HepG2 (cell line): ENCODE results near the gene CRTAC1. TPM values are rescaled to one million over a fixed set of nuclear protein-coding genes. Genes with fewer than 3 reads are reported as not detected.

ENCODE experiments used
- ATAC-seq: fragments of 200-7000 bp; cut with Tn5 transposase; 3 replicates; pipeline ENCODE4 v1.9.1; 2020; ENCODE audit warnings: mild to moderate bottlenecking, moderate library complexity
- BruUV-seq: library from RNA; stranded (reverse); fragments of 400-500 nt; replicated peaks from 2 replicates; lab custom pipeline; 2021; lab: Mats Ljungman, UMichigan
- CTCF ChIA-PET: fragments of 300-600 bp; formaldehyde crosslinking; extraction: SDS; loops from one replicate; lab custom pipeline; 2021; ENCODE audit warnings: low total read pairs, inconsistent platforms, low intra/inter-chr PET ratio; lab: Yijun Ruan, JAX
- POLR2A ChIA-PET: fragments of 350-600 bp; sonication (Branson Sonifier 250); formaldehyde crosslinking; loops from one replicate; lab custom pipeline; 2020; ENCODE audit warnings: antibody characterized with exemption, inconsistent platforms; lab: Yijun Ruan, JAX
- DNase-seq: peaks from one replicate; pipeline ENCODE4 v3.0.0-alpha.2; 2015; ENCODE audit warnings: low spot score
- FAIRE-seq: peaks from 3 replicates; lab custom pipeline; 2011; peaks lifted over from hg19 to GRCh38; lab: Jason Lieb, UNC
- H2AFZ ChIP-seq: one replicate; pipeline ENCODE4 v1.6.1; 2011; ENCODE audit warnings: low read length, inconsistent platforms
- H3K27ac ChIP-seq: fragments of 300-600 bp; 3 replicates; pipeline ENCODE4 v1.8.0; 2011; ENCODE audit warnings: mixed run types, mild to moderate bottlenecking, mixed read lengths, low read length, inconsistent platforms; ENCODE audit not compliant: insufficient read depth; ENCODE audit errors: extremely low read length
- H3K27me3 ChIP-seq, 2 experiments: fragments of 200-600 bp in 1 of 2; 2 replicates in 1 of 2; 3 replicates in 1 of 2; pipeline versions ENCODE4 v1.6.0 to v1.8.0; 2011; ENCODE audit warnings: low read length in 2 of 2, mild to moderate bottlenecking in 2 of 2, moderate library complexity in 2 of 2, inconsistent platforms in 1 of 2; ENCODE audit not compliant: insufficient read depth in 2 of 2, control insufficient read depth in 1 of 2
- H3K36me3 ChIP-seq, 2 experiments: fragments of 200-600 bp in 1 of 2; replicated peaks in 1 of 2; 2 replicates in 1 of 2; 3 replicates in 1 of 2; pipeline versions ENCODE4 v1.5.1 to v1.8.0; 2011; ENCODE audit warnings: low read length in 2 of 2, inconsistent platforms in 1 of 2; ENCODE audit not compliant: insufficient read depth in 2 of 2, control insufficient read depth in 1 of 2
- H3K4me1 ChIP-seq: 2 replicates; pipeline ENCODE4 v1.5.1; 2012; ENCODE audit warnings: low read length, inconsistent platforms; ENCODE audit not compliant: insufficient read depth
- H3K4me2 ChIP-seq: 2 replicates; pipeline ENCODE4 v1.6.0; 2011; ENCODE audit warnings: low read depth, low read length, inconsistent platforms
- H3K4me3 ChIP-seq, 3 experiments: fragments of 200-600 bp in 1 of 3; sonication (generic), shearing (Covaris generic) in 1 of 3; replicated peaks in 1 of 3; 2 replicates each; pipeline ENCODE4 v1.5.1; 2011 to 2016; ENCODE audit warnings: low read length in 3 of 3, inconsistent platforms in 2 of 3, low read depth in 2 of 3, mild to moderate bottlenecking in 2 of 3, control low read depth in 1 of 3, mixed read lengths in 1 of 3; ENCODE audit not compliant: insufficient read depth in 1 of 3
- H3K79me2 ChIP-seq: one replicate; pipeline ENCODE4 v1.6.1; 2011; ENCODE audit warnings: low read length, inconsistent platforms; ENCODE audit not compliant: insufficient read depth
- H3K9ac ChIP-seq: 2 replicates; pipeline ENCODE4 v1.6.0; 2011; ENCODE audit warnings: mild to moderate bottlenecking, low read depth, low read length, inconsistent platforms; ENCODE audit not compliant: insufficient read depth
- H3K9me3 ChIP-seq: 2 replicates; pipeline ENCODE4 v1.5.1; 2012; ENCODE audit warnings: mild to moderate bottlenecking, low read length
- H4K20me1 ChIP-seq: 2 replicates; pipeline ENCODE4 v1.6.0; 2011; ENCODE audit warnings: inconsistent platforms, mild to moderate bottlenecking, low read length, moderate library complexity; ENCODE audit not compliant: insufficient read depth
- CBFB ChIP-seq: sonication (generic); formaldehyde crosslinking; IDR thresholded peaks from 2 replicates; pipeline ENCODE4 v1.4.0; 2020; ENCODE audit warnings: missing genetic modification reagents
- MXI1 ChIP-seq: IDR thresholded peaks from 3 replicates; pipeline ENCODE4 v1.6.1; 2012; ENCODE audit warnings: low read depth, low read length, inconsistent platforms, borderline replicate concordance
- PITX1 ChIP-seq: sonication (generic); formaldehyde crosslinking; IDR thresholded peaks from 2 replicates; pipeline ENCODE4 v1.5.1; 2020; ENCODE audit warnings: mild to moderate bottlenecking, missing genetic modification reagents
- SRY ChIP-seq: sonication (generic); formaldehyde crosslinking; IDR thresholded peaks from 2 replicates; pipeline ENCODE4 v1.8.0; 2022; ENCODE audit warnings: mild to moderate bottlenecking, missing genetic modification reagents
- YEATS2 ChIP-seq: sonication (generic); formaldehyde crosslinking; IDR thresholded peaks from 2 replicates; pipeline ENCODE4 v1.4.0; 2020; ENCODE audit warnings: missing genetic modification reagents, borderline replicate concordance
- ZNF143 ChIP-seq: sonication (generic); formaldehyde crosslinking; IDR thresholded peaks from 2 replicates; pipeline ENCODE4 v1.4.0; 2020; ENCODE audit warnings: missing genetic modification reagents
- ZNF337 ChIP-seq: sonication (generic); formaldehyde crosslinking; IDR thresholded peaks from 2 replicates; pipeline ENCODE4 v1.5.1; 2020; ENCODE audit warnings: missing genetic modification reagents, low read depth, mild to moderate bottlenecking, borderline replicate concordance
- ZNF33A ChIP-seq: sonication (generic); formaldehyde crosslinking; IDR thresholded peaks from 2 replicates; pipeline ENCODE4 v1.5.1; 2020; ENCODE audit warnings: missing genetic modification reagents, mild to moderate bottlenecking, moderate library complexity, borderline replicate concordance
- ZNF556 ChIP-seq: sonication (generic); formaldehyde crosslinking; IDR thresholded peaks from 2 replicates; pipeline ENCODE4 v1.4.0; 2020; ENCODE audit warnings: mild to moderate bottlenecking, missing genetic modification reagents, borderline replicate concordance
- ZNF703 ChIP-seq: sonication (generic); formaldehyde crosslinking; IDR thresholded peaks from 2 replicates; pipeline ENCODE4 v1.5.1; 2020; ENCODE audit warnings: missing genetic modification reagents, mild to moderate bottlenecking, moderate library complexity, borderline replicate concordance
- ZNF768 ChIP-seq: sonication (generic); formaldehyde crosslinking; IDR thresholded peaks from 2 replicates; pipeline ENCODE4 v1.4.0; 2020; ENCODE audit warnings: missing genetic modification reagents
- WGBS: methylation state at CpG from one replicate; pipeline ENCODE4 v1.1.6; 2017; ENCODE audit warnings: low lambda C conversion rate; 5-methylcytosine and 5-hydroxymethylcytosine counted together
- in situ Hi-C: cut with HindIII; loops from 2 replicates; pipeline ENCODE4 v1.10.0; 2017; ENCODE audit warnings: low pct_unique_long_range_greater_than_20kb; ENCODE audit not compliant: extremely low pct_ligation_motif_present
- intact Hi-C: fragments of 100-400 bp; cut with micrococcal nuclease; formaldehyde crosslinking; loops from one replicate; pipeline ENCODE4 v1.10.0; 2022; ENCODE audit not compliant: unreplicated experiment
- polyA plus RNA-seq, 8 experiments: library from polyadenylated mRNA; depleted of rRNA in 3 of 8; stranded (reverse) in 7 of 8; unstranded in 1 of 8; fragments of >200 nt; fragmentation: Illumina TruSeq in 4 of 8; extraction: Trizol in 4 of 8; gene quantifications; 2 replicates each; pipeline versions ENCODE4 v1.2.1 to v1.2.3, GENCODE V29; 2011 to 2016; ENCODE audit warnings: low read depth in 4 of 8, missing spikeins in 1 of 8, mixed read lengths in 1 of 8; ENCODE audit not compliant: insufficient read depth in 1 of 8
- total RNA-seq, 5 experiments: library from RNA; depleted of rRNA; stranded (reverse); fragments of >200 nt; fragmentation: Illumina TruSeq; extraction: Trizol; gene quantifications; 2 replicates each; pipeline ENCODE4 v1.2.3, GENCODE V29; 2016; ENCODE audit warnings: low read depth in 1 of 5
- TF ChIP-seq, protein P1 (sequence below): sonication (generic); formaldehyde crosslinking; IDR thresholded peaks from 2 replicates; pipeline ENCODE4 v1.8.0; 2022; ENCODE audit warnings: missing genetic modification reagents, low read depth, mild to moderate bottlenecking, borderline replicate concordance
- TF ChIP-seq, protein P2 (sequence below): IDR thresholded peaks from 2 replicates; pipeline ENCODE4 v1.6.1; 2016
- TF ChIP-seq, protein P3 (sequence below): sonication (generic); formaldehyde crosslinking; IDR thresholded peaks from 2 replicates; pipeline ENCODE4 v1.4.0; 2020; ENCODE audit warnings: missing genetic modification reagents

Gene CRTAC1
- total and polyA plus RNA-seq, 2 of the 13 experiments (the other 11 are each of a cell fraction or from before 2014, with no cell fraction given) = not detected

DNA sequence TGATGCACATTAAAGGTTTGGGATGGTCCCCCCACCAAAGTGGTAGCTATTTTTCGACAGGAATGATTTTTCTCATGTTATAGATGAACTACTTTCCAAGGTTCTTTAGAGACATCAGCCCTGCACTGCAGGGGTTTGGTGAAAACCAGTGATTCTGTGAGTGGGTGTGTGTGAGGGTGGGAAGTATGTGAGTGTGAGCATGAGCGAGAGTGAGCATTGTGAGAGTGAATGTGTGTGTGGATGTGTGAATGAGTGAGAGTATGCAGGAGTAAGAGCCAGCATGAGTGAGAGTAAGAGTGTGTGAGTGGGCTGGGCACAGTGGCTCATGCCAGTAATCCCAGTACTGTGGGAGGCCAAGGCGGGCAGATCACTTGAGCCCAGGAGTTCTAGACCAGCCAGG lies 105.7 kb downstream of the CRTAC1 start:
- WGBS = 3% methylated on average over 3 of the region's 3 CpGs
- Histone ChIP-seq H3K36me3 (no peaks in the 10 kb centered on the region), H4K20me1 (no peaks in the 10 kb centered on the region), H3K4me1 (no peaks in the 10 kb centered on the region), H3K79me2 (no peaks in the 10 kb centered on the region), H3K27ac (no peak overlapping the region), H3K9ac (no peak overlapping the region), H3K27me3 (peaks cover 3 to 40% of the 10 kb centered on the region in 2 experiments), H2AFZ (no peak overlapping the region), H3K9me3 (no peaks in the 10 kb centered on the region), H3K4me2 (no peak overlapping the region), H3K4me3 (no peak overlapping the region)
- no peak for ATAC-seq
- no peak for FAIRE-seq
- no peak for DNase-seq
- ChIA-PET POLR2A (no interaction called here), CTCF (no interaction called here)
- in situ Hi-C loops = loop anchor here (25.0 kb wide), 1 partner anchor 388 kb away; no protein-coding TSS in a partner anchor
- no TSS peak for BruUV-seq
- intact Hi-C loops = no loop called here
- TF ChIP-seq YEATS2 (no peak), CBFB (no peak), SRY (CRISPR knock-in tag) (no peak), ZNF337 (CRISPR knock-in tag) (no peak), MXI1 (no peak), ZNF703 (CRISPR knock-in tag) (no peak), ZNF33A (CRISPR knock-in tag) (no peak), ZNF556 (CRISPR knock-in tag) (no peak), ZNF143 (CRISPR knock-in tag) (no peak), ZNF768 (CRISPR knock-in tag) (no peak), PITX1 (CRISPR knock-in tag) (no peak)
- TF ChIP-seq, protein P1, sequence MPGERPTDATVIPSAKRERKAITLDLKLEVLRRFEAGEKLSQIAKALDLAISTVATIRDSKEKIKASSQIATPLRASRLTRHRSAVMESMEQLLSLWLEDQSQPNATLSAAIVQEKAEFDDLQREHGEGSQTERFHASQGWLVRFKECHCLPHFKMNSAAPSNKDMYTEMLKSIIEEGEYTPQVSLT (CRISPR knock-in tag) = no peak
- TF ChIP-seq, protein P2, sequence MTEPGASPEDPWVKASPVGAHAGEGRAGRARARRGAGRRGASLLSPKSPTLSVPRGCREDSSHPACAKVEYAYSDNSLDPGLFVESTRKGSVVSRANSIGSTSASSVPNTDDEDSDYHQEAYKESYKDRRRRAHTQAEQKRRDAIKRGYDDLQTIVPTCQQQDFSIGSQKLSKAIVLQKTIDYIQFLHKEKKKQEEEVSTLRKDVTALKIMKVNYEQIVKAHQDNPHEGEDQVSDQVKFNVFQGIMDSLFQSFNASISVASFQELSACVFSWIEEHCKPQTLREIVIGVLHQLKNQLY (CRISPR knock-in tag) = no peak
- TF ChIP-seq, protein P3, sequence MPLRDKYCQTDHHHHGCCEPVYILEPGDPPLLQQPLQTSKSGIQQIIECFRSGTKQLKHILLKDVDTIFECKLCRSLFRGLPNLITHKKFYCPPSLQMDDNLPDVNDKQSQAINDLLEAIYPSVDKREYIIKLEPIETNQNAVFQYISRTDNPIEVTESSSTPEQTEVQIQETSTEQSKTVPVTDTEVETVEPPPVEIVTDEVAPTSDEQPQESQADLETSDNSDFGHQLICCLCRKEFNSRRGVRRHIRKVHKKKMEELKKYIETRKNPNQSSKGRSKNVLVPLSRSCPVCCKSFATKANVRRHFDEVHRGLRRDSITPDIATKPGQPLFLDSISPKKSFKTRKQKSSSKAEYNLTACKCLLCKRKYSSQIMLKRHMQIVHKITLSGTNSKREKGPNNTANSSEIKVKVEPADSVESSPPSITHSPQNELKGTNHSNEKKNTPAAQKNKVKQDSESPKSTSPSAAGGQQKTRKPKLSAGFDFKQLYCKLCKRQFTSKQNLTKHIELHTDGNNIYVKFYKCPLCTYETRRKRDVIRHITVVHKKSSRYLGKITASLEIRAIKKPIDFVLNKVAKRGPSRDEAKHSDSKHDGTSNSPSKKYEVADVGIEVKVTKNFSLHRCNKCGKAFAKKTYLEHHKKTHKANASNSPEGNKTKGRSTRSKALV (CRISPR knock-in tag) = no peak
